HG03108 (cell line): ENCODE data around the gene GID8.
"Not testable (repeated sequence)": the region's sequence is repeated elsewhere in the genome, so short reads cannot be mapped to it uniquely, and the experiment has no call there.

Experiments used
- ATAC-seq: cut with Tn5 transposase; IDR thresholded peaks from one replicate; pipeline ENCODE4 v1.9.1; 2021; ENCODE audit warnings: moderate library complexity; ENCODE audit not compliant: unreplicated experiment

The GID8 gene

GRCh38 chr20:62921119-62921687, 16.7 kb upstream of the GID8 start:
- ATAC-seq = no peak

GRCh38 chr20:62922451-62922921, 15.5 kb upstream of the GID8 start:
- no peak for ATAC-seq

GRCh38 chr20:62923059-62923668, 14.8 kb upstream of the GID8 start:
- not testable (repeated sequence) for ATAC-seq

- ATAC-seq = no peak
These were observed 14.1 kb upstream of the GID8 start for GRCh38 chr20:62923669-62924441.

- ATAC-seq = no peak
These were observed 13.4 kb upstream of the GID8 start for GRCh38 chr20:62924442-62925075.

- ATAC-seq = no peak
These were observed 12.9 kb upstream of the GID8 start for GRCh38 chr20:62925076-62925419.

- peak; percentile 6 for ATAC-seq
These were observed 12.3 kb upstream of the GID8 start for GRCh38 chr20:62925420-62926228.

- ATAC-seq = peak; percentile 81
These were observed 11.5 kb upstream of the GID8 start, which contains the start of gene DIDO1 for GRCh38 chr20:62926229-62927127. TSS of gene DIDO1 (minus strand) at chr20:62926505.

GRCh38 chr20:62927128-62927705, 10.7 kb upstream of the GID8 start:
- ATAC-seq = no peak

GRCh38 chr20:62928246-62928939, 9.6 kb upstream of the GID8 start:
- no peak for ATAC-seq

GRCh38 chr20:62929051-62929538, 8.9 kb upstream of the GID8 start:
- ATAC-seq = no peak

GRCh38 chr20:62931464-62931863, 6.5 kb upstream of the GID8 start:
- ATAC-seq = no peak

- no peak for ATAC-seq
These were observed 4.0 kb upstream of the GID8 start for GRCh38 chr20:62933966-62934365.

GRCh38 chr20:62935204-62935967, 2.6 kb upstream of the GID8 start:
- ATAC-seq = no peak

GRCh38 chr20:62935968-62936585, 1.9 kb upstream of the GID8 start:
- no peak for ATAC-seq

- ATAC-seq = peak; percentile 83
These were observed 461 bp upstream of the GID8 start for GRCh38 chr20:62937268-62938104.

GRCh38 chr20:62940875-62941274, 2.9 kb downstream of the GID8 start:
- ATAC-seq = no peak
